ENCODE data around the gene KANSL1. TPM values are rescaled to one million over a fixed set of nuclear protein-coding genes. Genes with fewer than 3 reads are reported as not detected.
"Not testable (repeated sequence)": the region's sequence is repeated elsewhere in the genome, so short reads cannot be mapped to it uniquely, and the experiment has no call there.

Gene KANSL1
- total and polyA plus RNA-seq, 5 donors from 2014 or later = 9.1 to 295 (median 11.3) TPM

- H3K4me1 Mint-ChIP-seq = peaks cover 54 to 96% (median 83%) of the 10 kb centered on the region in 4 donors
- not testable (repeated sequence) for H3K27me3 ChIP-seq (ENCODE audit: control insufficient read depth, insufficient read depth, low read length); H3K27me3 Mint-ChIP-seq; DNase-seq; ATAC-seq (ENCODE audit: low read depth in 2 of 2); H3K9me3 ChIP-seq (ENCODE audit: control insufficient read depth in 2 of 2, low read length in 2 of 2); H3K36me3 ChIP-seq (ENCODE audit: control insufficient read depth, insufficient read depth, low read length); H3K27ac ChIP-seq (ENCODE audit: insufficient read depth, low read length, poor library complexity, severe bottlenecking); H3K9me3 Mint-ChIP-seq
- peak overlapping the region in 3 of 4 donors; percentile 30 to 67 (median 35) for H3K4me3 Mint-ChIP-seq
- Histone ChIP-seq H3K4me1 (ENCODE audit: control insufficient read depth, insufficient read depth, low read length, poor library complexity, severe bottlenecking) (peaks cover 97% of the 10 kb centered on the region), H3K4me3 (ENCODE audit: low read depth, low read length) (peak overlapping the region; percentile 2)
- H3K36me3 Mint-ChIP-seq = peaks cover 21% of the 10 kb centered on the region
- peak overlapping the region; percentile 6 to 81 (median 55) for H3K27ac Mint-ChIP-seq
Observed at GRCh38 chr17:46181316-46181715, 11.9 kb downstream of the KANSL1 start.

DNA sequence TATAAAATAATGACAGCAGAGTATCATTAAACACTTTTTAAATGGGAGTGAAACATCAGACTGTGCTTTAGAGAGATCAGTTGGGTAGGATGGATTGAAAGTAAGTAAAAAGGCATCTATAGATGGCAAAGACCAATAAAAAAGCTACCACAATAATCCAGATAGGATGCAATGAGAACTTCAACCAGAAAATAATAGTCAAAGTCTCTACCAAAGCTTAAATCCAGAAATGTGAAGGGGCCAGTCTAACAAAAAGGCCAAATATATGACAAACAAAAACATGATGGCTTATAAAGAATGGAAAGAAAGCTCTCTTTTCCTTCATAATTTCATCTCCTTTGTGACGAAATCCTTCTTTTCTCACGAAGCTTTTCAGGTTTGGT lies 12.3 kb downstream of the KANSL1 start:
- no peak for DNase-seq
- H3K36me3 Mint-ChIP-seq = peaks cover 21% of the 10 kb centered on the region
- no peaks in the 10 kb centered on the region for H3K27me3 Mint-ChIP-seq
- peak overlapping the region; percentile 2 for H3K4me3 ChIP-seq (ENCODE audit: low read depth, low read length)
- H3K4me1 ChIP-seq (ENCODE audit: control insufficient read depth, insufficient read depth, low read length, poor library complexity, severe bottlenecking) = peaks cover 97% of the 10 kb centered on the region
- H3K27ac Mint-ChIP-seq = peak overlapping the region; percentile 6 to 81 (median 55)
- ATAC-seq (ENCODE audit: low read depth in 2 of 2) = no peak
- peaks cover 5% of the 10 kb centered on the region for H3K36me3 ChIP-seq (ENCODE audit: control insufficient read depth, insufficient read depth, low read length)
- peak overlapping the region in 3 of 4 donors; percentile 30 to 67 (median 35) for H3K4me3 Mint-ChIP-seq
- no peak overlapping the region for H3K27ac ChIP-seq (ENCODE audit: insufficient read depth, low read length, poor library complexity, severe bottlenecking)
- no peaks in the 10 kb centered on the region for H3K9me3 Mint-ChIP-seq
- H3K27me3 ChIP-seq (ENCODE audit: control insufficient read depth, insufficient read depth, low read length) = no peaks in the 10 kb centered on the region
- H3K9me3 ChIP-seq (ENCODE audit: control insufficient read depth in 2 of 2, low read length in 2 of 2) = no peaks in the 10 kb centered on the region
- H3K4me1 Mint-ChIP-seq = peaks cover 57 to 96% (median 85%) of the 10 kb centered on the region in 4 donors

DNA sequence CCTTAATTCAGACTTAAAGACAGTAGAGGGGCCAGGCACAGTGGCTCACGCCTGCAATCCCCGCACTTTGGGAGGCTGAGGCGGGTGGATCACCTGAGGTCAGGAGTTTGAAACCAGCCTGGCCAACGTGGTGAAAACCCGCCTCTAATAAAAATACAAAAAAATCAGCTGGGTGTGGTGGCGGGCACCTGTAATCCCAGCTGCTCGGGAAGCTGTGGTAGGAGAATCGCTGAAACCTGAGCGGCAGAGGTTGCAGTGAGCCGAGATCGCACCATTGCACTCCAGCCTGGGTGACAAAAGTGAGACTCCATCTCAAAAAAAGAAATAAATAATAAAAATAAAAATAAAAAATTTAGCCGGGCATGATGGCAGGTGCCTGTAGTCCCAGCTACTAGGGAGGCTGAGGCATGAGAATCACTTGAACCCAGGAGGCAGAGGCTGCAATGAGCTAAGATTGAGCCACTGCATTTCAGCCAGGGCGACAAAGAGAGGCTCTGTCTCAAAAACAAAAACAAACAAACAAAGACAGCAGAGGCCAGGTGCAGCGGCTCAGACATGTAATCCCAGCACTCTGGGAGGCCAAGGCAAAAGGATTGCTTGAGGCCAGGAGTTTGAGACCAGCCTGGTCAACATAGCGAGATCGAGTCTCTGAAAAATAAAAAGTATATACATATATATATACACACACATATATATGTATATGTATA lies 12.9 kb downstream of the KANSL1 start:
- not testable (repeated sequence) for ATAC-seq (ENCODE audit: low read depth in 2 of 2); H3K27me3 Mint-ChIP-seq; H3K9me3 ChIP-seq (ENCODE audit: control insufficient read depth in 2 of 2, low read length in 2 of 2); DNase-seq; H3K36me3 ChIP-seq (ENCODE audit: control insufficient read depth, insufficient read depth, low read length); H3K9me3 Mint-ChIP-seq; H3K27ac ChIP-seq (ENCODE audit: insufficient read depth, low read length, poor library complexity, severe bottlenecking); H3K27me3 ChIP-seq (ENCODE audit: control insufficient read depth, insufficient read depth, low read length)
- Mint-ChIP-seq H3K27ac (peak overlapping the region in 1 of 3 donors; percentile 55), H3K4me1 (peaks cover 55 to 96% (median 83%) of the 10 kb centered on the region in 4 donors), H3K36me3 (peaks cover 21% of the 10 kb centered on the region), H3K4me3 (peak overlapping the region in 2 of 4 donors; percentile 59 to 67)
- Histone ChIP-seq H3K4me1 (ENCODE audit: control insufficient read depth, insufficient read depth, low read length, poor library complexity, severe bottlenecking) (peaks cover 98% of the 10 kb centered on the region), H3K4me3 (ENCODE audit: low read depth, low read length) (peak overlapping the region; percentile 2)

DNA sequence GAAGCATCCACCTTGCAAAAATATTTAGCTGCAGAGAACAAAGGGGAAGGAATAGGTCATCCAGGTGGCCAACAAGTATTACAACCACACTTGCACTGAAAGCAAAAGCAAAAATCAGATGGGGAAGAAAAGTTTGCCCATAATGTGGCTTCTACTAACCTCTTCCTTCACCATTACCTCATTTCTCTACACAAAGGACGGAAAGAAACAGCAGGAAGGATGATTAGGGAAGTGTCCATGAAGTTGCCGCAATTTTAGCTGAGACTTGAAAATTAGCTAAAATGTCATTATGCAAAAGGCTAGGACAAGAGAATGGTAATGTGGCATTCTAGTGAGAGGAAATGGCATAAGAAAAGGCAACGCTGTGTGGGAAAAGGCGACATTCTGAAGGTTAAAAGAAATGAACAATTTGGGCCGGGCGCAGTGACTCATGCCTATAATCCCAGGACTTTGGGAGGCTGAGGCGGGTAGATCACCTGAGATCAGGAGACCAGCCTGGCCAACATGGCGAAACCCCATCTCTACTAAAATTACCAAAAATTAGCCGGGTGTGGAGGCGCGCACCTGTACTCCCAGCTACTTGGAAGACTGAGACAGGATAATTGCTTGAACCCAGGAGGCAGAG lies 13.7 kb downstream of the KANSL1 start:
- no peak overlapping the region for H3K27ac ChIP-seq (ENCODE audit: insufficient read depth, low read length, poor library complexity, severe bottlenecking)
- Mint-ChIP-seq H3K4me3 (peak overlapping the region; percentile 14 to 69 (median 54)), H3K36me3 (peaks cover 19% of the 10 kb centered on the region), H3K27ac (peak overlapping the region; percentile 32 to 59 (median 54)), H3K27me3 (no peaks in the 10 kb centered on the region), H3K4me1 (peaks cover 55 to 95% (median 77%) of the 10 kb centered on the region in 4 donors), H3K9me3 (no peaks in the 10 kb centered on the region)
- DNase-seq = no peak
- H3K27me3 ChIP-seq (ENCODE audit: control insufficient read depth, insufficient read depth, low read length) = no peaks in the 10 kb centered on the region
- no peaks in the 10 kb centered on the region for H3K9me3 ChIP-seq (ENCODE audit: control insufficient read depth in 2 of 2, low read length in 2 of 2)
- peak overlapping the region; percentile 71 for H3K4me3 ChIP-seq (ENCODE audit: low read depth, low read length)
- no peak for ATAC-seq (ENCODE audit: low read depth in 2 of 2)
- peaks cover 5% of the 10 kb centered on the region for H3K36me3 ChIP-seq (ENCODE audit: control insufficient read depth, insufficient read depth, low read length)
- H3K4me1 ChIP-seq (ENCODE audit: control insufficient read depth, insufficient read depth, low read length, poor library complexity, severe bottlenecking) = peaks cover 92% of the 10 kb centered on the region

DNA sequence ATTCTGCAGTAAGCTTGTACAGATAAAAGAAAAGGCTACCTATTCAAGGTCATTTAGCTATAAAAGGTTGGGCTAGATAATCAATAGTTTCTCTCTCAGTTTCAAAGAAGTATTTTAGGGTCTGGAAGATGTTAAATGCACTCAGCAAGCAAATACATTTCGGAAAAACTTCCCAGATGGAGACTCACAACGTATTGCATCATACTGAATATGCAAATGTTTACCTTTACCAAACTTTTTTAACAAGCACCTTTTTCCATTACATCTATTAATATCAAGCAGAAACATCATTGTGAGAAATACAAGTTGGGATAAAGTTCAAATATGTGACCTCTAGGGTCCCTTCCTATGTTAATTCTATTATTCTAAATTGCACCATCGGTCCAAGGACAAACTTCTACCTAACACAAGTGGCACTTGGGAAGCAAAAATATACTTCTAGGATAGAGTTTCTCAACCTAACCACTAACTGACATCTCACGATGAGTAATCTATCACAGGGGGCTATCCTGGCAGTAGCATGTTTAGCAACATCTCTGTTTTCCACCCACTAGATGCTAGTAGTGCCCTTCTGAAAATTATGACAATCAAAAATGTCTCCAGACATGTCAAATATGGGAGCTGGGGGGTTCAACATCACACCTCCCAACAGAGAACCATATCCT lies 14.5 kb downstream of the KANSL1 start:
- H3K4me1 ChIP-seq (ENCODE audit: control insufficient read depth, insufficient read depth, low read length, poor library complexity, severe bottlenecking) = peaks cover 86% of the 10 kb centered on the region
- peak overlapping the region; percentile 32 to 81 (median 62) for H3K27ac Mint-ChIP-seq
- H3K27ac ChIP-seq (ENCODE audit: insufficient read depth, low read length, poor library complexity, severe bottlenecking) = no peak overlapping the region
- no peaks in the 10 kb centered on the region for H3K27me3 ChIP-seq (ENCODE audit: control insufficient read depth, insufficient read depth, low read length)
- peak overlapping the region; percentile 71 for H3K4me3 ChIP-seq (ENCODE audit: low read depth, low read length)
- H3K36me3 Mint-ChIP-seq = peaks cover 12% of the 10 kb centered on the region
- H3K9me3 ChIP-seq (ENCODE audit: control insufficient read depth in 2 of 2, low read length in 2 of 2) = no peaks in the 10 kb centered on the region
- H3K4me1 Mint-ChIP-seq = peaks cover 53 to 95% (median 76%) of the 10 kb centered on the region in 4 donors
- ATAC-seq (ENCODE audit: low read depth in 2 of 2) = no peak
- peak overlapping the region; percentile 24 to 69 (median 54) for H3K4me3 Mint-ChIP-seq
- H3K36me3 ChIP-seq (ENCODE audit: control insufficient read depth, insufficient read depth, low read length) = peaks cover 5% of the 10 kb centered on the region
- no peak for DNase-seq
- no peaks in the 10 kb centered on the region for H3K9me3 Mint-ChIP-seq
- H3K27me3 Mint-ChIP-seq = no peaks in the 10 kb centered on the region

- Mint-ChIP-seq H3K4me1 (peaks cover 57 to 95% (median 76%) of the 10 kb centered on the region in 4 donors), H3K36me3 (peaks cover 17% of the 10 kb centered on the region), H3K27me3 (no peaks in the 10 kb centered on the region), H3K4me3 (peak overlapping the region in 3 of 4 donors; percentile 13 to 33 (median 30)), H3K9me3 (no peaks in the 10 kb centered on the region), H3K27ac (peak overlapping the region in 2 of 3 donors; percentile 53 to 65)
- Histone ChIP-seq H3K27me3 (ENCODE audit: control insufficient read depth, insufficient read depth, low read length) (no peaks in the 10 kb centered on the region), H3K4me1 (ENCODE audit: control insufficient read depth, insufficient read depth, low read length, poor library complexity, severe bottlenecking) (peaks cover 75% of the 10 kb centered on the region), H3K27ac (ENCODE audit: insufficient read depth, low read length, poor library complexity, severe bottlenecking) (no peak overlapping the region), H3K36me3 (ENCODE audit: control insufficient read depth, insufficient read depth, low read length) (peaks cover 12% of the 10 kb centered on the region), H3K4me3 (ENCODE audit: low read depth, low read length) (peak overlapping the region; percentile 43), H3K9me3 (ENCODE audit: control insufficient read depth in 2 of 2, low read length in 2 of 2) (no peaks in the 10 kb centered on the region)
- ATAC-seq (ENCODE audit: low read depth in 2 of 2) (no peak), DNase-seq (no peak)
Observed at GRCh38 chr17:46176975-46177374, 16.3 kb downstream of the KANSL1 start.

DNA sequence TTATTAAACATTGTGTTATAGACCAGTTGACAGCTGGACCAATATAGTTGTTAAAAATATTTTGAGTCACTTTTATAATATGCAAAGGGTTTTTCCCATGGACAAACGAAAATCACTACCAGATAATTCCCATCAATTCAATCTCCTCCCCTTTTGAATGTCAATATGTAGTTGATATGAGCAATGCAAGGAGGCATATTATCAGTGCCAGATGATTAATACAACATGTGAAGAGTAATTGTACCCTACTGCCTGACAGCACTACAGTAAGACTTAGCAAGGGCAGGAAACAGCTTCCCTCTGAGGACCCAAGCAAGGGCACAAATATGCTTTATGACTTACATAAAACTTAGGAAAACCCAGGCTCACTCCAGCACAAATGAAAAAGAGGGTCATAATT lies 17.3 kb downstream of the KANSL1 start:
- H3K27ac ChIP-seq (ENCODE audit: insufficient read depth, low read length, poor library complexity, severe bottlenecking) = peak overlapping the region; percentile 28
- no peaks in the 10 kb centered on the region for H3K27me3 ChIP-seq (ENCODE audit: control insufficient read depth, insufficient read depth, low read length)
- H3K36me3 Mint-ChIP-seq = peaks cover 25% of the 10 kb centered on the region
- no peaks in the 10 kb centered on the region for H3K27me3 Mint-ChIP-seq
- no peaks in the 10 kb centered on the region for H3K9me3 ChIP-seq (ENCODE audit: control insufficient read depth in 2 of 2, low read length in 2 of 2)
- H3K4me1 Mint-ChIP-seq = peaks cover 51 to 95% (median 77%) of the 10 kb centered on the region in 4 donors
- peak overlapping the region; percentile 6 to 60 (median 52) for H3K27ac Mint-ChIP-seq
- peak overlapping the region; percentile 8 for H3K4me3 ChIP-seq (ENCODE audit: low read depth, low read length)
- ATAC-seq (ENCODE audit: low read depth in 2 of 2) (no peak), DNase-seq (no peak)
- H3K4me3 Mint-ChIP-seq = peak overlapping the region in 3 of 4 donors; percentile 40 to 74 (median 54)
- peaks cover 23% of the 10 kb centered on the region for H3K36me3 ChIP-seq (ENCODE audit: control insufficient read depth, insufficient read depth, low read length)
- no peaks in the 10 kb centered on the region for H3K9me3 Mint-ChIP-seq
- peaks cover 74% of the 10 kb centered on the region for H3K4me1 ChIP-seq (ENCODE audit: control insufficient read depth, insufficient read depth, low read length, poor library complexity, severe bottlenecking)

Data from CD4-positive, CD25-positive, alpha-beta regulatory T cell (primary cell).